ENCODE data around the gene MORN1.

The MORN1 gene

DNA sequence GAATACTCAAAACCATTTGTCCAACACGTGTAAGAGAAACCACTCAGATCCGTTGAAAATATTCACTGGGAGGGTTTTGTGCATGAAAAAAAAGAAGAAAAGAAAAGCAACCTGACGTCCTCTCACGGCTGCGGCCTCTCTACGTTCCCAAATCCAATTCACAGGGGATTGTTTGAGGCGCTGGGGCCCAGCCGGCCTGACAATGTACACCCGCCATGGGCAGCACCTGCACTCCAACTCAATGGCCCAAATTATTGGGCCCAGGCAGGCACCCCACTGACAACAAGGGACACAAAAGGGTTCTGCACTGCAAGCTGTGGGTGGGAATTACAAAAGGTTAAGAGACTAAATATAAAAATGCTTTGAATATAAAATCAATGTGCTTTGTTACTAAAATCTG lies 41.5 kb downstream of the MORN1 start:
- DNase-seq, result no peak

GRCh38 chr1:2348346-2349325 lies 42.7 kb downstream of the MORN1 start:
- no peak for DNase-seq

DNA sequence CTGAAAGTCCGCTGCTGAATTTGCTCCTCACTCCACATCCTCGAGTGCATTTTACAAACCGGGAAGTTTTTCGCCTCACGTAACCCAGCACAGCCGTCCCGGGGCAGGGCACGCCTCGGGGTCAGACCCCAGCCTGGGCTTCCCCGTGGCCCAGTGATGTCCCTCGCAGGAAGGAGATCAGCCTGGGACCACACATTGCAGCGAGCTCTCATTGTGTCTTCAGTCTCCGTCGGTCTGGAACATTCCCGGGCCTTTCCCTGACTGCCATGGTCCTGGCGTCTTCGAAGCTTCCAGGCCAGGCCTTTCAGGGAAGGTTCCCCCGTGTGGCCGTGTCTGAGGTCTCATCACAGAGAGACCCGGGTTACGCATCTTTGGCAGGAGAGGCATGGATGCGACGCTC lies 43.5 kb downstream of the MORN1 start:
- no peak for DNase-seq

DNA sequence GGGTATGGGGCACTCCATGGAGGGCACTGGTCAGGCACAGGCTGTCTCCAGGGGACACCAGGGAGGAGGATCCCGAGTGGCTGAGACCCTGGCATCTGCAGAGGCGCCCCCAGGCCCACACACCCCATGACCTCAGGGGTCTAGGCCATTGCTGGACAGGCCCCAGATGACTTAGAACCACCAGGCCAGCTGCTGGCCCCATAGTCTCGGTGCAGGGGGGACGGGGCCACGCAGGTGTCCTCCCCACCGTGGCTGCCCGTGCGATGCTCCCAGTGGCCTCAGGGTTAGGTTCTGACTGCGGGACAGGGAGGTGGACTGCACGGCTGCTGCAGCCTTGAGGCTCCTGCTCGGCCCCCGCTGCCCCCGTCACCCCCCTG lies 44.0 kb downstream of the MORN1 start:
- DNase-seq, result no peak

DNA sequence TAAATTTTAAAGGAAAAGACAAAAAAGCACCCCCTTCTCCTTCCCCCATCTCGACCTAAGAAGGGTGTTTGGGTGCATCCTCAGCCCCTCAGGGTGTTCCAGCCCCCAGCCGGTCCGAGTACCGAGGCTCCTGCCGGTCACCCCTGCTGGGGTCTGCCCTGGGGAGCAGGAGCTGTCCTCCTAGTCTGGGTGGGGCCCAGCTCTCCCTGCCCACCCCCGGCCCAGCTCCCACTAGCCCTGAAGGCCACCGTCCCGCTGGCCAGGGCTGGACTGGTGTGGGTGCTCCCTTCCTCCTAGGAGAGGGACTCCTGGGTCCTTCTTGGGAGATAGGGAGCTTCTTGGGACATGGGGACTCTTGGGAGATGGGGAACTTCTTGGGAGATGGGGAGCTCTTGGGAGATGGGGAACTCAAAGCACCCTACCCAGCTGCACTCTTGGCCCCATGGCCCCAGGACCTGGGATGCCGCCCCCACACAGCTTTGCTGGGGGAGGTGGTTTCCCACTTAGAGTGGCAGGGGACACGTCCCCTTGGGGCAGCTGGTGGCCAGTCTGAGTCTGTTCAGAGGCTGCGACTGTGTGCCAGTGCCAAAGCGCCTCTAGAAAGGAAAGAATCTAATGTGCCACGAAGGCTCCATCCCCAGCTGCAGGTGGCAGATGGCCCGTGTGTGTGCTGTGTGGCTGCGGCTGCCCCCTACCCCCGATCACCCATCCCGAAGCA lies 44.5 kb downstream of the MORN1 start:
- DNase-seq, result no peak

DNA sequence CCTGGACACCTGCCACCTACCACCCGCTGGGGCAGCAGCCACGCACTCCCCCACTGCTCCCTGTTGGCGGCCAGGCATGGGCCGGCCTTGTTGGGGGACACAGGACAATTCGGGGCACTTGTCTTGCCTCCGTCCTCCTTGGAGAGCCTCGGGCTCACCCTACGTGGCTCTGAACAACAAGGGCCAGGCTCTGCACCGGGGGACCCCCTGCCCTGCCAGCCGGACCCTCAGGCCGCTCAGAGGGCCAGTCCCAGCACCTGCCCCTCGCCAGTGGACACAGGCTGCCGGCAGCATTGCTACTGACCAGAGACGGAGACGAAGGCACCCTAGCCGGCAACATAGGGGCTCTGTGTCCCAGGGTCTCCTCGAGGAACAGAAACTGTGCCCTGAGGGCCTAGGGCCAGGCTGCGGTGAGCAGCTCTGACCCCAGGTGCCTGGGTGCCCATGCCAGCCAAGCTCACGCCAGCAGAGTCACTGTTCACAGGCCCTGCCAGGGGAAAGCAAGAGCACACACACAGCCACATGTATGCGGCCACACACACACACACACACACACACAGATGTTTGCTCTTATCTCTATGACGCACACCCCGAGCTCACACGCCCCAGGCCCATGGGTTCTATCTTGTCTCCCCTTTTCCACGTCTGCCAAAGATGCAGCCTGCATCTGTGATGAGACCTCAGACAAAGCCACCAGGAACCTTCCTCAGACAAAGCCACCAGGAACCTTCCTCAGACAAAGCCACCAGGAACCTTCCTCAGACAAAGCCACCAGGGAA lies 45.9 kb downstream of the MORN1 start:
- no peak for DNase-seq

DNA sequence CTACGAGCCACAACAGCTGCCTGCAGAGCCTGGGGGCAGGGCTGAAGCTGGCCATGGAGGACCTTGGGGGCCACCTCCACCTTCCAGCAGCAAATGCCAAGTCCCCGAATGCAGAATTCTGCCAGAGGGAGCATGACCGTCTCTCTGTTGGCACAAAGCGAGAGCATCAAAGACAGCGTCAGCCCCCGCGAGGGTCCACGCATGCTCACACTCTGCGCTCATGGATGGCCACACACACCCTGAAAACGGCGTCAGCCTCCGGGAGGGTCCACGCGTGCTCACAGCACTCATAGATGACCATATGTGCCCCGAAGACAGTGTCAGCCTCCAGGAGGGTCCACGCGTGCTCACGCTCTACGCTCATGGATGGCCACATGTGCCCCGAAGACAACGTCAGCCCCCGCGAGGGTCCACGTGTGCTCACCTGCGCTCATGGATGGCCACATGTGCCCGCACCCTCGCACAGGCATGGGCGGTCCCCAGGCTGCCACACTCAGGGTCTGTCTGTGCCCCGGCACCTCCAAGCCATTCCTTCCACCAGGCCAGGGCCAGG lies 46.5 kb downstream of the MORN1 start:
- DNase-seq, result no peak

- no peak for DNase-seq
These were observed 47.2 kb downstream of the MORN1 start for GRCh38 chr1:2344121-2344681.

DNA sequence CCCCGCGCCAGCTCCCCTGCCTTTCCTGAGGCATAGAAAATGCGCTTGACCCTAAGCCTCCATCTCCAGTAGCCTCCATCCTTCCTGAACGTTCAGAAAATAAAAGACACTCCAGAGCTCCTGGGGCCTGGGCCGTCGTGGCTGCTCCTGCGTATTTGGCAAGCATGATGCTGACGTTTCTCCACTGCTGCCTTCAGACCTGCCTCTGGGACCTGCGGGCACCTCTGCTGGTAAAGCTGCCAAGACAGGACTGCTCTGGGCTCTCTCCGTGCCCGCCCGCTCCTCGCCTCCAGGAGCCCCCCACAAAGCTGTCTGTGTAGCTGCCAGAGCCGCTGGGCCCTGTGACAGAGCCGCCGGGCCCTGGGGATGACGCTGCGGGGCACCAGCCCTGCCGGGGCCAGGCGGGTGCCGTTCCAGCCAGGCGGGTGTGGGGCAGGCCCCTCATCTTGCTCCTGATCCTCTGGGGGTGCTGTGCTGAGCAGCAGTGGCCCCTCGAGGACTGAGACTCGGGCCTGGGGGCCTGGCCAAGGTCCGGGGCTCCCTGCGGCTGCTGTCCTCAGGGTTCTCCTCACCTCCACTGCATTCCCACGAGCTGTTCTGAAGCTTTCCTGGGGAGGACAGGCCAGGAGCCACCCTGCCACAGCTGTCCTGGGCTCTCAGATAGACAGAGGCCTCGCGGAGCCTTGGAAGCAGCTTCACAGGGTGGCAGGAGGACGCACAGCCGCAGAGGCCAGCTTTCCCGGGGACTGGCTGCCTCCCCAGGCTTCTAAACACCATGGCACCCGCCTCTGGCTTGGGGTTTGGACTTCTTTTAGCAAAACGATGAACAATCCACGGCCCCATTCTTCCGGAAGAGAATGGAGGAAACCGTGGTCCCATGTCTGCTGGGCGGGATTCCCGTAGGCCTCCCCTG lies 48.1 kb downstream of the MORN1 start:
- no peak for DNase-seq

DNA sequence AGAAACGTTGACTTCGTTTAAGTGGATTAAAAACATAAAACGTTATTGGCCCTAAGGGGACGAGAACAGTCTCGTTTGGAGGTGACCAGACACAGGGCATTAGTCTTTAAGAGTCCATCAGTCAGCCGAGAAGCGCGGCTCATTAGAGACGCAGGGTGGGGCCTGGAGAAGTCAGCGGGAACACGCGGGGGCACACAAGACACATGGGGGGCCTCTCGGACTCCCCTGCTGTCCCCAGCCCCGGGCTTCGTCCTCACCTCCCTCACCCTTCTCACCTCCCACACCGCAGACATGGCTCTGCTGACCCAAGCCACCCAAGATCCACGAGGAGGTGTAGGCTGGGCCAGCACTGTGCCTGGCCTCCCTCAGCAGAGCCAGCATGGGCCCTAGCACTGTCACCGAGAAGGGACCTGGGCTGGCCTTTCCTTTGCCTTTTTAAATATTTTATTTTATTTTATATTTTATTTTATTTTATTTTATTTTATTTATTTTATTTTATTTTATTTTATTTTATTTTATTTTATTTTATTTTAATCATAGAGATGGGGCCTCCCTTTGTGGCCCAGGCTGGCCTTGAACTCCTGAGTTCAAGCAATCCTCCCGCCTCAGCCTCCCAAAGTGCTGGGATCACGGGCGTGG lies 48.9 kb downstream of the MORN1 start:
- no peak for DNase-seq

- DNase-seq, result no peak
These were observed 49.5 kb downstream of the MORN1 start for GRCh38 chr1:2341706-2342383.

DNA sequence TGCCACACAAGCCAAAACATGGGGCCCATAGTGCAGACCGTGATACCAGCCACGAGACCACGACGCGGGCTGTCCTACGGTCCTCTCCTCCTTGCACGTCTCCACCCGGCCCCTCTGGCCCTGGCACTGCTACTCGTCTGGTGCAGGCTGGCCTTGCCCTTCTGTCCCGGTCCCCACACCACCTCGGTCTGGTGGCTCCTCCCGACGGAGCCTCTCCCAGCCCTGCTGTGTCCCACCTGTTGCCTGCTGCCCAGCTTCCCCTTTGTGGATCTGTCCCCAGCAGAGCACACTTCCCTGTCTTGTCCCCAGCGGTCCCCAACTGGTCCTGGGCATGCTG lies 50.5 kb downstream of the MORN1 start:
- no peak for DNase-seq

DNA sequence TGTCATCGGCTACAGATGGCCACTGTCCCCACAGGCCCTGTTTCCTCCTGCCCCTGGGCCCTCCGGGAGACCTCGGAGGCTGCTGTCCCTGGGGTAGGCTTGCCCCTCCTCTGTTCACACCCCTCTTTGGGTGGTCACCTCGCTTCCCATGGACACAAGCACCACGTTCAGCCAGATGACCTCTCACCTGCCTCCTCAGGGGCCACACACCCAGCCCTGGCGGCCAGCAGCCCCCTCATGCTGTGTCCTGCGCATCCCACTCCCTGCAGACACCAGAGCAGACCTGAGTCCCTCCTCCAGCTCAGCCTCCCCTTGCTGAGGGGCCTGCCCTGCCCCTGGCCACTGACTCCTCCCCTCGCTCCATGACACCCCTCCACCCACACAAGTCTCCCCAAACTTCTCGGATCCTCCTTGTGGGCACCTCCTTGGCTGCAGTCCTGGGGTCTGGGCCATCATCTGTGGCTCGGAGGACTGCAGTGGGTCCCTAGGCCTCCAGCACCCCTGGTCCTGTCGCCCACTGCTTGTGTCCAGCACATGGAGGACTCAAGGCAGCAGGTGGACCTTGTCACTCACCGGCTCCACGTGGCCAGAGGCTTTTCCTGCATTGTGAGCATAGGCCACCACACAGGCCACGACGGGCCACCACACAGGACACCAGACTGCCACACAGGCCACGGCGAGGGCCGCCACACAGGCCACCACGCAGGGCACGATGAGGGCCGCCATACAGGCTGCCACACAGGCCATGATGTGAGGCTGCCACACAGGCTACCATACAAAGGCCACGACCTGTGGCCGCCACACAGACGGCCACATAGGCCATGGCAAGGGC lies 51.1 kb downstream of the MORN1 start:
- DNase-seq, result no peak

GRCh38 chr1:2339206-2340085 lies 51.9 kb downstream of the MORN1 start:
- no peak for DNase-seq

- DNase-seq, result no peak
These were observed 53.9 kb downstream of the MORN1 start for GRCh38 chr1:2337501-2337900.

DNA sequence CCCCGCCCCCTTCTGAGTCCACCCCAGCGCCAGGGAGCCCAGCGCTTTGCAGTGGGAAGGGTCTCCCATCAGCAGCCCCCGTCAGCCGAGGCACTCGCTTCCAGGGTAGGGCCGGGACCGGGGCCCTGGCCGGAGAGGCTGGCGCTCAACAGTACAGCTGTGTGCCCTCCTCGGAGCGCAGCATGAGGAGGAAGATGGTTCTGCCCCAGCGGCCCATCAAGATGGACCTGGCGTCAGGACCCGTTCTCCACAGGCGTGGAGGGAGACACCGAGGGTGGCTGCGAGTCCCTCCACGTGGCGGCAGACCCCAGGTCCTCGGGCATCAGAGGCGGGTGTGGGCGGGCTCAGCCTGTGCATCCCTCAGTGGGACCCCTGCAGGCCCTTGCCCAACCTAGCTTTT lies 54.3 kb downstream of the MORN1 start:
- no peak for DNase-seq

DNA sequence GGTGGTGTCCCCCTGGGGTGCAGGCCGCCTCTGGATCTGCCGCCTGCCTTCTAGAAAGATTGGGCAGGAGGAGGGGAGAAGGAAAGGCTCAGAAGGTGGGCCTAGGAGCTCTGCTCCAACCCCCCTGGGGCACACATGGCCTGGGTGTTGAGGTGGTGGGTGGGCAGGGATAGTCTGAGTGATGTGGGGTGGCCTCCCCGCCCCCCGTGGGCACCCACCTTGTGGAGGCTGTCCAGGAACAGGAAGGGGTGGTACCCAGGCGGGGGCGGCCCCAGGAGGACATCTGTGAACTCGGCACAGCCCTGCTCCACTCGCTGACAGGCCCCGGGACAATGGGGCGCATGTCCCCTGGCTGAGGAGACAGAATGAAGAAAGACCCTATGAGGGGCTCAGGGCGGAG lies 54.9 kb downstream of the MORN1 start:
- DNase-seq, result no peak

DNA sequence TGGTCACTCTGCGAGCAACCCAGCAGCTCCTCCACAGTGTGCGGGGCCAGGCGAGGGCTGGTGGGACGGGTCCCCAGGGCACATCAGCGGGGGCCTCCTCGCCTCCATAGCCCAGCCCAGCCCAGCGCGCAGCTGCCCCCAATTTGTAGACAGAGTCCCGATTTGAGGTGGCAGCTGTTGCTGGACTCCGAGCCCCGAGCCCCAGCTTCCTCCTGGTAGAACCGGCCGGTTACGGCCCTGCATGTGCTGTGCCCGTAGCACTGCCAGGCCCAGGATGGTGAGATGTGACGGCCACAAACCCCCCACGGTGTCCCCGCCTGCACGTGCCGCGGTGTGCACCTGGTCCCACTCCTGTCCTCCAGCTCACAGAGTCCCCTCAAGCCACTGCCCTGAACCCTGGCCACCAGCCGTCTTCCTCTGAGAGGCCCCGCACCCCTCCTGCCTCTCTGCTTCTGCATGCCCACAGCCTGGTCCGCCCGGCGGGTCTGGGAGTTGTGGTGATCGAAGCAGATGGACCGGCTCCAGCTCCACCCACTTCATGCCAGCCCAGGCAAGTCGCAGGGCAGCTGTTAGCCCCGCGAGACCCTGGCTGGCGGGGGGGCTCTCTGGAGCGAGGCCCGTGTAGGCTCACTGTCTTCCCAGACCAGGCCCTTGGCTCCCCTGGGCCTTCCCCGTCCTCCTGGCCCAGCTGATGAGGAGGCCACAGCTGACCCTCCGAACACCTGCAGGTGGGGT lies 55.5 kb downstream of the MORN1 start:
- DNase-seq, result no peak
